ENCODE measurements around the gene LYPD5.
"Not testable (repeated sequence)": the region's sequence is repeated elsewhere in the genome, so short reads cannot be mapped to it uniquely, and the experiment has no call there.

Gene LYPD5

GRCh38 chr19:43802216-43802951 lies at the start of gene LYPD5:
Gene LYPD5, minus strand, starts transcription at chr19:43802447. Its CDS starts 67 bp downstream, at chr19:43802380.
- DNase-seq, result no peak

GRCh38 chr19:43848821-43849220 lies 46.6 kb upstream of the LYPD5 start:
- DNase-seq, result no peak

GRCh38 chr19:43847884-43848283 lies 45.6 kb upstream of the LYPD5 start:
- DNase-seq, result no peak

- DNase-seq, result no peak
Observed at GRCh38 chr19:43847246-43847645, 45.0 kb upstream of the LYPD5 start.

- DNase-seq, result no peak
Observed at GRCh38 chr19:43842007-43842406, 39.8 kb upstream of the LYPD5 start.

- DNase-seq, result no peak
Observed at GRCh38 chr19:43839139-43839538, 36.9 kb upstream of the LYPD5 start.

GRCh38 chr19:43826787-43827754 lies 24.8 kb upstream of the LYPD5 start, which contains the start of gene ZNF283:
Gene ZNF283, plus strand, starts transcription at chr19:43827321. Its CDS starts 6,184 bp downstream, at chr19:43833505.
- DNase-seq, result peak; percentile 81 to 85

GRCh38 chr19:43824572-43824971 lies 22.3 kb upstream of the LYPD5 start:
- DNase-seq, result not testable (repeated sequence)

GRCh38 chr19:43823856-43824255 lies 21.6 kb upstream of the LYPD5 start:
- not testable (repeated sequence) for DNase-seq

- no peak for DNase-seq
Observed at GRCh38 chr19:43820884-43821215, 18.6 kb upstream of the LYPD5 start.

- peak; percentile 23 to 58 for DNase-seq
Observed at GRCh38 chr19:43820098-43820883, 18.0 kb upstream of the LYPD5 start.

GRCh38 chr19:43818500-43818899 lies 16.3 kb upstream of the LYPD5 start:
- DNase-seq, result no peak

GRCh38 chr19:43817454-43817853 lies 15.2 kb upstream of the LYPD5 start:
- DNase-seq, result not testable (repeated sequence)

GRCh38 chr19:43814663-43815352 lies 12.6 kb upstream of the LYPD5 start:
- no peak for DNase-seq

GRCh38 chr19:43812688-43813087 lies 10.4 kb upstream of the LYPD5 start:
- no peak for DNase-seq

- no peak for DNase-seq
Observed at GRCh38 chr19:43812259-43812658, 10.0 kb upstream of the LYPD5 start.

GRCh38 chr19:43811837-43812236 lies 9.6 kb upstream of the LYPD5 start:
- DNase-seq, result no peak

- DNase-seq, result peak in 1 of 2 experiments; percentile 38
Observed at GRCh38 chr19:43809762-43810696, 7.8 kb upstream of the LYPD5 start.

- no peak for DNase-seq
Observed at GRCh38 chr19:43807651-43808050, 5.4 kb upstream of the LYPD5 start.

- DNase-seq, result no peak
Observed at GRCh38 chr19:43806848-43807247, 4.6 kb upstream of the LYPD5 start.

- not testable (repeated sequence) for DNase-seq
Observed at GRCh38 chr19:43806401-43806800, 4.2 kb upstream of the LYPD5 start.

All from NCI-H524 (cell line).